NCI-H446 (cell line): ENCODE measurements around the gene CDC25C.
"Not testable (repeated sequence)": the region's sequence is repeated elsewhere in the genome, so short reads cannot be mapped to it uniquely, and the experiment has no call there.

Source experiments
- DNase-seq, 2 experiments: peaks; one replicate each; lab custom pipeline; 2025; lab: John Stamatoyannopoulos, UW

CDC25C gene

DNA sequence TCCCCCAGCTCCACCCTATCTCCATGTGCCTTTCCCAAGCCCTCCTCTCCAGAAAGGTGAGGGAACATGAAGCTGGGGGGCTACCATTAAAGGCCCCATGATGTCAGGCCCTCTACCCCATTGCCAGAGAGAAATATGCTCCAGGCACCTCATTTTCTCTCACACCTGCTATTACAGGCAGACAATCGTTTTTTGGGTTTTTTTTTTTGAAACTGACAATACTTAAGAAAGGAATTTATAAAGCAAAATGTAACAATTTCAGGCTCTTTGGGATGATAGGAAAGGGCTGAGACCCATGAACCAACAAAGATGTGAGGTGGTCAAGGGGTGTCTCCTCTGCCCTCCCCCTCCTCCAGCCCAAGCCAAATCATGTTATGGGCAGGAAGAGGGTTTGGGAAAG, 55.7 kb downstream of the CDC25C start:
- DNase-seq = no peak

DNA sequence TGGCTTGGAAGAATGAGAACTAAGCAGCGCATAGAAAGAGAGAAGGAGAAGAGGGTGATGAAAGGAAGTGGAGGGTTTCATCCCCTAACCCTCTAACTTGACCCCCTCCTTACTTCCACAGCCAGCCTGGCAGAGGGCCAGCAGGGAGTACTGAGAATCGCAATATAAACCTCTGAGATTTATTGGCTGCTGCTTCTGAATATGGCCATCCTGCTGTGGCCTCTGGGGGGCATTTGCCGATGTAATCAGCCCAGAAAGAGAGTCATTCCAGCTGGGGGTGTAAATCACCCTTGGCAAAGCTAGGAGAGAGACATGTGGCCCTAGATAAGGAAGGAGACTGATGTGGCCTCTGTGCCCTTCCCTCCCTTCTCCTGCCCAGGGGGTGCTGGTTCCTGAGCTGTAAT, 56.2 kb downstream of the CDC25C start:
- DNase-seq = no peak

- DNase-seq = no peak
Measured at GRCh38 chr5:138274189-138274853, 57.3 kb downstream of the CDC25C start, which contains the start of gene GFRA3. GFRA3 (minus strand) TSS chr5:138274621; CDS start chr5:138274424, 197 bp downstream.

- DNase-seq = no peak
Measured at GRCh38 chr5:138273834-138274188, 57.8 kb downstream of the CDC25C start.

GRCh38 chr5:138272681-138273080, 58.9 kb downstream of the CDC25C start:
- DNase-seq = no peak

- no peak for DNase-seq
Measured at GRCh38 chr5:138271281-138271680, 60.3 kb downstream of the CDC25C start.

- DNase-seq = no peak
Measured at GRCh38 chr5:138264183-138264582, 67.4 kb downstream of the CDC25C start.

DNA sequence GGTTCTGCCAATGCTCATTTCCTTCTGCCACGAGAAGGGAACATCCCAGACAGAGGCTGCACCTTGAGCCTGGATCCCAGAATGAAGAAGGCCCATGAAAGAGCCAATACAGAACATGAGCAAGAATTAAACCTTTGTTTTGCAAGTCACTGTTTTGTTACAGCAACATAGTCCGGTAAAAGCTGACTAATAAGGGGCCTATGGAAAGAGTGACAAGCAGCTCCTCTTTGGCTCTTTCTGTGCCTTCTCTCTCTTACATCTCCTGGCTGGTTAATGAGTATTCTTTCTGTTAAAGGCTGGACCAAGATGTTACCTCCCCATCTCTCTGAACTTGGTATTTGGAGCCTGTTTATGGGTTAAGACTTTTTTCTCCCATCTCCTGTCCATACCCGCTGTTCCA, 68.0 kb downstream of the CDC25C start:
- no peak for DNase-seq

GRCh38 chr5:138258704-138259292, 72.8 kb downstream of the CDC25C start:
- no peak for DNase-seq

DNA sequence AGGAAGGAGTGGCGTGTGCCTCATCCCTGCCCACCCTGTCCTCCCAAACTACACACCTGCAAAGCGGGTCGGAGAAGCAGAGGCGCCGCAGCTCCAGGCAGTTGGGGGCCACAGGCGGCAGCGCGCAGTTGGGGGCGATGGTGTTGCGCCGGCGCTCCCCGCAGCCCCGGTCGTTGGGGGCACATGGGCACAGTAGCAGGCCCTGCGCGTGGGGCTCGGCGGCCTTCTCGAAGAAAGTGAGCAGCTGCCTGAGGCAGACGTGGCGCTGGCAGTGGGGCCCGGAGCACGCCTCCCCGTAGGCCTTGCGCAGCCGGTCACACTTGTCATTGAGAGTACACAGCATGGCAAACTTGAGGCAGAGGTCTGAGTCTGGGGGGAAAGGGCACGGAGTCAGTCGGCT, 74.0 kb downstream of the CDC25C start:
- DNase-seq = no peak

DNA sequence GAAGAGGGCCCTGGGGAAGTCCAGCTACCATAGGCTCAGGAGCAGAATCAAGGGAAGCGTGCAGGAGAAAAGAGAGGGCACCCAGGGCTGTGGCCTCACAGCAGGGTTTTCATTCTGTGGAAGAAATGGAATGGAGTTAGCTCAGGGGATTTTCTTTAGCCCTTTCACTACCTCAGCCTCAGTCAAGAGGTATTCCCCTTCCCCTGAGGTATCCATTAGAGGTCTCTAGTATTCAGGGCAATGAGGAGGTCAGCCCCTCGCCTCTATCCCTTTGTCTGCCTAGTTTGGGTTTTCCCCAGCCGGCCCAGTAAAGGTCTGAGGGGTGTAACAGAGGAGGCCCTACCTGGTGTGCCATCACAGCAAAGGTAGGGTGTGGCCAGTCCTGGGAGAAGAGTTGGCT, 78.7 kb downstream of the CDC25C start:
- DNase-seq = no peak

GRCh38 chr5:138247800-138248199, 83.8 kb downstream of the CDC25C start:
- DNase-seq = not testable (repeated sequence)

- no peak for DNase-seq
Measured at GRCh38 chr5:138246822-138247221, 84.8 kb downstream of the CDC25C start.

GRCh38 chr5:138246334-138246733, 85.3 kb downstream of the CDC25C start:
- DNase-seq = no peak

DNA sequence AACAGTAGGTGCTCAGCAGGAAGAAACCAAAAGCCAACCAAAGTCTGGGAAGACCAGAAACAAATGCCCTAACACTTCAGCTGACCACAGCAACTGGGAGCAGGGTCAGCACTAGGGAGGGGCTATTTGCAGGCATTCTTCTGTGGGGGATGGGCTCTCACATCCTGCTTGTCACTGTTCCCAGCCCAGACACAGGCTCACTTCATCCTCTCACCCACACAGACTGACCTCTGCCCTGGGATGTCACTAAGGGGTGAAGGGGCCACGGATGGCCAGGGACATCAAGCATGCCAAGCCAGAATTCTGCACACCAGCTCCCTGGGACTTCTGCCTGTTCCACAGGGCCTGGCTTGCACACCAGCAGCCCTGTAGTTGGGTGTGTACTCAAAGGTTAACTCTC, 85.9 kb downstream of the CDC25C start:
- DNase-seq = no peak

- no peak for DNase-seq
Measured at GRCh38 chr5:138243794-138244193, 87.8 kb downstream of the CDC25C start.

DNA sequence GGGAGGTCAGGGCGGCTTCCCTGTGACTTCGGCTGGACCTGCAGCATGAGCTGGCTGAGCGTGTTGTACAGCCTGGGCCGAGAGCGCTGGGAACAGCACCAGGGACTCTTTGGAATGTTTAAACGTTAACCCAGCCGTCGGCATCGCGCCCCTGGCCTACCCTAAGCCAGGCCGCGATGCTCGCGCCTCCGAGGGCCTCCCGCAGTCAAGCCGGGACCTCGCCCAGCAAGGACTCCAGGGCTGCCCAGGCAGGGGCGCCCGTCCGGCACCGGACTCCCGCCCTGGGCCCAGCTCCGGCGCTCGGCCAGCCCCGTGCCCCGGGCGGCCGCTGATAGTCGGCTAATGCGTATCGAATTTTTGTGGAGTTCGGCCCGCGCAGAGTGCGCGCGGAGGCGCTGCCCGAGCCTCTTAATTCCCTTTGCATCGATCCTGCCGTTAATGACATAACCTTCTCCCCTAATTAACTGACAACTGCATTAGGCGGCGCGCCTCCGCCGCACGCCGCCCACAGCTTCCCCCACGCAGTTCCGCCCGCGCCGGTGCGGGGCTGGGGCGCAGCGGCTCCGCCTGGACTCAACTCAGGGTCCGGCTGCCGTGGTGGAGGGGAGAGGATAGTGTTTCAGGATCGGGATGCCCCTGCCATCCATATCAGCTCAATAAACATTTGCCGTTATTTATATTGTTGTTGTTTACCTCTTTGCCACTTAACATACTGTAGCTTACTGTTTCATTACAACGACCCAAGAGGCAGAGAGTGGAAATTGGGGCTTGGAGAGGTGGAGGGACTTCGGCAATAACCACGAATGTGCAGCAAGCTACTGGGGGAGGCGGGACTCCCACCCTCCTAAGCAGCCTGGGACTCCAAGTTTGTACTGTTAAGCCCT, 89.7 kb downstream of the CDC25C start:
- no peak for DNase-seq

GRCh38 chr5:138240650-138241385, 90.8 kb downstream of the CDC25C start:
- no peak for DNase-seq

- no peak for DNase-seq
Measured at GRCh38 chr5:138238034-138238433, 93.6 kb downstream of the CDC25C start.
